ENCODE data around the gene ZCCHC4.

Gene ZCCHC4

DNA sequence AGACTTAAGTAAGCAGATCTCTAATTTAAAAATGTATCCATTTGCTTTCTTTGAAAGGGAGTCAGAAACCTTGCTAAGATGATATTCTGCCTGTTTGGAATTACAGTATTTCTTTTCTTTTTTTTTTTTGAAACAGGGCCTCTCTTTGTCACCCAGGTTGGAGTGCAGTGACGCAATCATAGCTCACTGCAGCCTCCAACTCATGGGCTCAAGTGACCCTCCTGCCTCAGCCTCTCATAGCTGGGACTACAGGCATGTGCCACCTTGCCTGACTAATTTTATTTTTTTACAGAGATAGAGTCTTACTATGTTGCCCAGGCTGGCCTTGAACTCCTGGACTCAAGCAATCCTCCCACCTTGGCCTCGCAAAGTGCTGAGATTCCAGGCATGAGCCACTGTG lies 104.4 kb downstream of the ZCCHC4 start:
- Histone ChIP-seq H4K20me1 (ENCODE audit: insufficient read depth, low read length) (no peaks in the 10 kb centered on the region), H3K9me2 (replicated peaks; ENCODE audit: insufficient read depth, low read length) (no peaks in the 10 kb centered on the region), H3K4me2 (ENCODE audit: low read depth, low read length) (no peak overlapping the region), H3K27ac (ENCODE audit: low read length) (no peak overlapping the region), H3K36me3 (replicated peaks; ENCODE audit: insufficient read depth, low read length) (no peaks in the 10 kb centered on the region; the same call in 1 of the 2 replicates), H3K79me2 (ENCODE audit: low read length) (no peaks in the 10 kb centered on the region), H3K4me3 (ENCODE audit: low read length) (no peak overlapping the region), H3F3A (ENCODE audit: insufficient read depth, low read length) (no peaks in the 10 kb centered on the region), H3K9me3 (replicated peaks; ENCODE audit: insufficient read depth, low read length) (no peaks in the 10 kb centered on the region), H3K9ac (ENCODE audit: low read length) (no peak overlapping the region), H2AFZ (ENCODE audit: low read length) (no peak overlapping the region), H3K4me1 (ENCODE audit: low read length) (peaks cover 7% of the 10 kb centered on the region; the same call in 1 of the 2 replicates), H3K27me3 (replicated peaks; ENCODE audit: insufficient read depth, low read length) (no peaks in the 10 kb centered on the region)
- no peak for DNase-seq
- TF ChIP-seq EZH2 (optimal IDR thresholded peaks at IDR 0.05; ENCODE audit: low read depth, low read length) (no peak), EZH2phosphoT487 (IDR thresholded peaks at IDR 0.05; ENCODE audit: low read length) (no peak)
- TF ChIP-seq, protein P1, sequence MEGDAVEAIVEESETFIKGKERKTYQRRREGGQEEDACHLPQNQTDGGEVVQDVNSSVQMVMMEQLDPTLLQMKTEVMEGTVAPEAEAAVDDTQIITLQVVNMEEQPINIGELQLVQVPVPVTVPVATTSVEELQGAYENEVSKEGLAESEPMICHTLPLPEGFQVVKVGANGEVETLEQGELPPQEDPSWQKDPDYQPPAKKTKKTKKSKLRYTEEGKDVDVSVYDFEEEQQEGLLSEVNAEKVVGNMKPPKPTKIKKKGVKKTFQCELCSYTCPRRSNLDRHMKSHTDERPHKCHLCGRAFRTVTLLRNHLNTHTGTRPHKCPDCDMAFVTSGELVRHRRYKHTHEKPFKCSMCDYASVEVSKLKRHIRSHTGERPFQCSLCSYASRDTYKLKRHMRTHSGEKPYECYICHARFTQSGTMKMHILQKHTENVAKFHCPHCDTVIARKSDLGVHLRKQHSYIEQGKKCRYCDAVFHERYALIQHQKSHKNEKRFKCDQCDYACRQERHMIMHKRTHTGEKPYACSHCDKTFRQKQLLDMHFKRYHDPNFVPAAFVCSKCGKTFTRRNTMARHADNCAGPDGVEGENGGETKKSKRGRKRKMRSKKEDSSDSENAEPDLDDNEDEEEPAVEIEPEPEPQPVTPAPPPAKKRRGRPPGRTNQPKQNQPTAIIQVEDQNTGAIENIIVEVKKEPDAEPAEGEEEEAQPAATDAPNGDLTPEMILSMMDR (IDR thresholded peaks at IDR 0.05; ENCODE audit: low read length): no peak

All from MM.1S (cell line).